Adrenal gland (tissue), 5 donors: ENCODE data around the gene ZBTB3.

Experiments used
- CTCF ChIP-seq, 6 experiments: fragments of 450-650 bp in 4 of 6; fragments of 200-600 bp in 2 of 6; sonication (generic) in 1 of 6; IDR thresholded peaks; 1 replicate in 5 of 6; 2 replicates in 1 of 6; pipeline versions ENCODE4 v1.5.1 to v1.8.0; 2016 to 2021; ENCODE audit warnings: antibody characterized with exemption in 6 of 6, mild to moderate bottlenecking in 2 of 6, moderate library complexity in 1 of 6
- POLR2A ChIP-seq, 2 donors: fragments of 450-650 bp; IDR thresholded peaks; one replicate each; pipeline ENCODE4 v1.6.1; 2017; ENCODE audit warnings: antibody characterized with exemption in 2 of 2, mild to moderate bottlenecking in 2 of 2, moderate library complexity in 1 of 2
- donor health status: DM: no; HTN: no; CAD: no.

DNA sequence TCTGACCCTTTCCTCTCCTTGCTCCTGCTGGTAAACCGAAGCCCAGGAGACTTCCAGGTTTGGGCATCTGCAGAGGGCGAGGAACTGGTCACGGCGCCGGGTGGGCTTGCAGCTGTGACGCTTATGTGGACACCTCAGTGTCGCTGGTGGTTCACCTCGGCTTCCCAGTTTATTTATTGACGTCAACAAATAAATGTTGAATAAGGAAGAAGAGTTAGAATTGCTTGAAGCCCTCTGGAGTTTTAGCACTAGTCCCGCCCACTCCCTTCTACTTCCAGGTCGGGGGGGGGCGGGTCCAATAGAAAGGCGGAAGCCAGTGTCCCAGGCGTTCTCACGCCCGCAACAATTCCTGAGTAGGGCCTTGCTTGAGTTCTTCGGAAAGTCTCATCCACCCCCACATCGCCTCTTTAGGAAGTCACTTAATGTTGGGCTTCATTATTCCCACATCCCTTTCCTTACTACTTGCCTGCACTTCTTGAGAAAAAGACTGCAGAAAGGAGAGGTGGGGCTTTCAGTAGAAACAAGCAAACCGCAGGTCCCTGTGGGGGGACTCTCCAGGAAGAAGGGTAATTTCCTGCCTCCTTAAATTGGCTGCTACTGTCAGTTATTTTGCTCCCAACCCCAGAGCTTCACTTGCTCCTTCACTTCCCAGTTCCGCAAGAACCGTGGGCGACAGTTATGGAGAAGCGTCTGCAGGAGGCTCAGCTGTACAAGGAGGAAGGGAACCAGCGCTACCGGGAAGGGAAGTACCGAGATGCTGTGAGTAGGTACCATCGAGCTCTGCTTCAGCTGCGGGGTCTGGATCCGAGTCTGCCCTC is 25.6 kb downstream of the ZBTB3 start, which contains the start of gene TTC9C:
- TF ChIP-seq POLR2A (IDR thresholded peaks at IDR 0.05) (peak; percentile 22 to 61), CTCF (IDR thresholded peaks at IDR 0.05) (no peak)
